Measurements from ENCODE around the gene ALK.

DNA sequence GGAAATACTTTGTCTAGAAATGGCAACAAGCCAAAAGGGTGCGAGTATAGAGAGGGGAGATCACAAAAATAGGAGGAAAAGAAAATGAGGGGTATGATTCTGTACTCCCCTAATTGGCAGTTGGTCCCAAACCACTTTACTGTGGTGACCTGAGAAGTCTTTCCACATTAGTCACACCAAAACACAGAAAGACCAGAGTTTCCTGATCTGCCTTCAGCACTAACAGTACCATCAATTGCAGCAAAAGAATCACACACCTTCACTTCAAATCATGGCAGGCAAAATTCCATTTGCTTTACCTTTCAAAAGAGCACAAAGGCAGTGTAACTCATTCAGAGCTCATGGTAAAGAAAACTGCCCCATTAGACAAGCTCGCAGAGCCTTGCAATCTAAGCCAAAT is 86.8 kb downstream of the ALK start:
- TF ChIP-seq, protein P1, sequence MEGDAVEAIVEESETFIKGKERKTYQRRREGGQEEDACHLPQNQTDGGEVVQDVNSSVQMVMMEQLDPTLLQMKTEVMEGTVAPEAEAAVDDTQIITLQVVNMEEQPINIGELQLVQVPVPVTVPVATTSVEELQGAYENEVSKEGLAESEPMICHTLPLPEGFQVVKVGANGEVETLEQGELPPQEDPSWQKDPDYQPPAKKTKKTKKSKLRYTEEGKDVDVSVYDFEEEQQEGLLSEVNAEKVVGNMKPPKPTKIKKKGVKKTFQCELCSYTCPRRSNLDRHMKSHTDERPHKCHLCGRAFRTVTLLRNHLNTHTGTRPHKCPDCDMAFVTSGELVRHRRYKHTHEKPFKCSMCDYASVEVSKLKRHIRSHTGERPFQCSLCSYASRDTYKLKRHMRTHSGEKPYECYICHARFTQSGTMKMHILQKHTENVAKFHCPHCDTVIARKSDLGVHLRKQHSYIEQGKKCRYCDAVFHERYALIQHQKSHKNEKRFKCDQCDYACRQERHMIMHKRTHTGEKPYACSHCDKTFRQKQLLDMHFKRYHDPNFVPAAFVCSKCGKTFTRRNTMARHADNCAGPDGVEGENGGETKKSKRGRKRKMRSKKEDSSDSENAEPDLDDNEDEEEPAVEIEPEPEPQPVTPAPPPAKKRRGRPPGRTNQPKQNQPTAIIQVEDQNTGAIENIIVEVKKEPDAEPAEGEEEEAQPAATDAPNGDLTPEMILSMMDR (conservative IDR thresholded peaks at IDR 0.05), result no peak
- TF ChIP-seq ZFX (IDR thresholded peaks at IDR 0.05), result no peak
